Endothelial cell of umbilical vein (primary cell): ENCODE results near the gene STRBP. TPM values are rescaled to one million over a fixed set of nuclear protein-coding genes. Genes with fewer than 3 reads are reported as not detected.

Experiments used
- BruUV-seq: library from RNA; stranded (reverse); fragments of 400-500 nt; replicated peaks from 2 replicates; lab custom pipeline; 2021; lab: Mats Ljungman, UMichigan
- CTCF ChIA-PET: fragments of 300-600, 350-600 bp; sonication (Branson Sonifier 250); formaldehyde crosslinking; loops from one replicate; lab custom pipeline; 2021; ENCODE audit warnings: antibody characterized with exemption, inconsistent platforms; lab: Charles Lee
- POLR2A ChIA-PET: fragments of 300-600, 350-600 bp; sonication (Branson Sonifier 250); formaldehyde crosslinking; loops from one replicate; lab custom pipeline; 2021; ENCODE audit warnings: antibody characterized with exemption, inconsistent platforms; lab: Charles Lee
- DNase-seq: peaks from one replicate; pipeline ENCODE4 v3.0.0-alpha.2; 2011; ENCODE audit warnings: low read depth, low spot score
- FAIRE-seq: peaks from 2 replicates; lab custom pipeline; 2011; peaks lifted over from hg19 to GRCh38; lab: Jason Lieb, UNC
- H2AFZ ChIP-seq: 2 replicates; pipeline ENCODE4 v1.6.0; 2012; ENCODE audit warnings: low read depth, low read length, control low read depth, inconsistent platforms
- H3K27ac ChIP-seq: 2 replicates; pipeline ENCODE4 v1.5.1; 2011; ENCODE audit warnings: low read depth, mild to moderate bottlenecking, control low read depth, low read length, moderate library complexity; ENCODE audit not compliant: insufficient read depth
- H3K27me3 ChIP-seq, 2 experiments: 2 replicates each; pipeline versions ENCODE4 v1.6.0 to v1.6.1; 2011; ENCODE audit warnings: low read length in 2 of 2, mixed read lengths in 1 of 2; ENCODE audit not compliant: control insufficient read depth in 2 of 2, insufficient read depth in 2 of 2
- H3K36me3 ChIP-seq, 2 experiments: 2 replicates in 1 of 2; 3 replicates in 1 of 2; pipeline ENCODE4 v1.5.1; 2011; ENCODE audit warnings: low read length in 2 of 2, mild to moderate bottlenecking in 1 of 2, moderate library complexity in 1 of 2; ENCODE audit not compliant: control insufficient read depth in 2 of 2, insufficient read depth in 2 of 2; ENCODE audit errors: extremely low read depth in 1 of 2
- H3K4me1 ChIP-seq: 3 replicates; pipeline ENCODE4 v1.5.1; 2011; ENCODE audit warnings: mild to moderate bottlenecking, low read length; ENCODE audit not compliant: control insufficient read depth, insufficient read depth; ENCODE audit errors: extremely low read depth
- H3K4me2 ChIP-seq: 2 replicates; pipeline ENCODE4 v1.6.1; 2011; ENCODE audit warnings: low read length, control low read depth, mixed read lengths; ENCODE audit not compliant: insufficient read depth
- H3K4me3 ChIP-seq, 3 experiments: fragments of 200-600 bp in 1 of 3; sonication (generic), shearing (Covaris generic) in 1 of 3; replicated peaks in 1 of 3; 2 replicates each; pipeline ENCODE4 v1.5.1; 2011 to 2016; ENCODE audit warnings: control low read depth in 3 of 3, low read length in 3 of 3, mild to moderate bottlenecking in 2 of 3, inconsistent platforms in 1 of 3, low read depth in 1 of 3, moderate library complexity in 1 of 3; ENCODE audit not compliant: insufficient read depth in 1 of 3
- H3K79me2 ChIP-seq: 2 replicates; pipeline ENCODE4 v1.6.0; 2012; ENCODE audit warnings: low read length, inconsistent platforms; ENCODE audit not compliant: control insufficient read depth, insufficient read depth
- H3K9ac ChIP-seq: replicated peaks from 2 replicates; pipeline ENCODE3; 2011; ENCODE audit warnings: low read length, control low read depth; ENCODE audit not compliant: insufficient read depth; ENCODE audit errors: extremely low read depth
- H3K9me1 ChIP-seq: replicated peaks from 3 replicates; pipeline ENCODE4 v1.6.0; 2011; ENCODE audit warnings: mild to moderate bottlenecking, low read length; ENCODE audit not compliant: control insufficient read depth, insufficient read depth; ENCODE audit errors: extremely low read depth
- H3K9me3 ChIP-seq: replicated peaks from 2 replicates; pipeline ENCODE4 v1.5.1; 2012; ENCODE audit warnings: low read length, inconsistent platforms; ENCODE audit not compliant: control insufficient read depth, insufficient read depth
- H4K20me1 ChIP-seq: replicated peaks from 2 replicates; pipeline ENCODE3; 2011; ENCODE audit warnings: mild to moderate bottlenecking, low read length; ENCODE audit not compliant: control insufficient read depth, insufficient read depth; ENCODE audit errors: extremely low read depth
- CTCF ChIP-seq, 2 donors: IDR thresholded peaks; 1 replicate in 1 of 2; 2 replicates in 1 of 2; pipeline ENCODE4 v1.5.1; 2011; ENCODE audit warnings: low read length in 2 of 2, mild to moderate bottlenecking in 2 of 2, moderate library complexity in 2 of 2, control low read depth in 1 of 2, inconsistent platforms in 1 of 2, low read depth in 1 of 2; ENCODE audit not compliant: insufficient read depth in 1 of 2; ENCODE audit errors: extremely low read depth in 1 of 2
- EZH2 ChIP-seq: IDR thresholded peaks from 2 replicates; pipeline ENCODE4 v1.6.1; 2012; ENCODE audit warnings: borderline replicate concordance, low read depth, mild to moderate bottlenecking, moderate library complexity, low read length, inconsistent platforms; ENCODE audit not compliant: severe bottlenecking
- FOS ChIP-seq: IDR thresholded peaks from 2 replicates; pipeline ENCODE4 v1.6.1; 2011; ENCODE audit warnings: mild to moderate bottlenecking, low read length, moderate library complexity, borderline replicate concordance; ENCODE audit not compliant: insufficient read depth
- GATA2 ChIP-seq: IDR thresholded peaks from 2 replicates; pipeline ENCODE4 v1.7.0; 2011; ENCODE audit warnings: low read depth, mild to moderate bottlenecking, moderate library complexity, mixed read lengths, low read length; ENCODE audit not compliant: insufficient read length, insufficient read depth
- JUN ChIP-seq: IDR thresholded peaks from 2 replicates; pipeline ENCODE4 v1.6.1; 2011; ENCODE audit warnings: borderline replicate concordance, low read depth; ENCODE audit not compliant: insufficient read length, insufficient read depth
- MYC ChIP-seq: IDR thresholded peaks from one replicate; pipeline ENCODE4 v1.6.1; 2011; ENCODE audit warnings: mild to moderate bottlenecking, low read depth, low read length
- POLR2A ChIP-seq: IDR thresholded peaks from 2 replicates; pipeline ENCODE4 v1.6.1; 2012; ENCODE audit warnings: low read depth, mild to moderate bottlenecking, control low read depth, low read length
- POLR2AphosphoS5 ChIP-seq: IDR thresholded peaks from 2 replicates; pipeline ENCODE4 v1.6.1; 2012; ENCODE audit warnings: low read depth, mild to moderate bottlenecking, control low read depth, low read length, moderate library complexity; ENCODE audit not compliant: insufficient read depth
- dilution Hi-C: fragments of 300-500 bp; cut with MboI; formaldehyde crosslinking; loops from one replicate; pipeline ENCODE4 v1.15.0; 2019; ENCODE audit warnings: low sequenced_read_pairs; ENCODE audit not compliant: extremely low pct_ligation_motif_present
- intact Hi-C: fragments of 100-400 bp; cut with micrococcal nuclease; formaldehyde crosslinking; loops from one replicate; pipeline ENCODE4 v1.10.0; 2022
- polyA plus RNA-seq, 4 experiments: library from polyadenylated mRNA; depleted of rRNA in 3 of 4; stranded (reverse) in 3 of 4; unstranded in 1 of 4; fragments of >200 nt; gene quantifications; 2 replicates each; pipeline versions ENCODE4 v1.2.1 to v1.2.3, GENCODE V29; 2011 to 2012; ENCODE audit warnings: missing spikeins in 1 of 4
- total RNA-seq: library from RNA; stranded (reverse); gene quantifications from 2 replicates; pipeline ENCODE4 v1.2.3, GENCODE V29; 2021
- TF ChIP-seq, protein P1 (sequence below): IDR thresholded peaks from 2 replicates; pipeline ENCODE4 v1.6.1; 2011; ENCODE audit not compliant: insufficient read depth, insufficient read length

The STRBP gene
- total and polyA plus RNA-seq, 2 donors (not counting 3 experiments of a cell fraction or from before 2014, with no cell fraction given): 7.7 to 15.4 TPM

DNA sequence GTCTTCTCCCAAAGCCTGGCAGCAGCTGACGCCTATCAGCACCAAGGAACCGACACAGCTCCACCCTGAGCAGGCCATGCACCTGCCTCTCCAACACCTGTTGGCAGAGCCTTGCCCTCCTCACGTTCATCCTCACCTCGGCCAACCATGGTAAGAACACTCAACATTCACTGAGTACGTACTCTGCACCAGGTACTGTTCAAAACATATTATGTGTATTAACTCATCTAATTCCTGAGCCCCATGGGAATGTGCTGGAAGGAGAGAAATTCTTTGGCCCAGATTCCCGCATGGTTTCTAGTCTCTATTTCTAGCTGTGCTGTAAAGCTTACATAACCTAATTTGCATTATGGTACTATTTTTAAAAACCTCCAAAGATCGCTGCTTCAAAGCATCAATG is 148.8 kb downstream of the STRBP start:
- Histone ChIP-seq H4K20me1 (no peaks in the 10 kb centered on the region), H3K27ac (no peak overlapping the region), H2AFZ (no peak overlapping the region), H3K4me2 (no peak overlapping the region), H3K4me3 (no peak overlapping the region), H3K9me1 (no peaks in the 10 kb centered on the region), H3K9me3 (no peaks in the 10 kb centered on the region), H3K9ac (no peak overlapping the region), H3K79me2 (no peaks in the 10 kb centered on the region), H3K4me1 (no peaks in the 10 kb centered on the region), H3K27me3 (no peaks in the 10 kb centered on the region), H3K36me3 (no peaks in the 10 kb centered on the region)
- ChIA-PET POLR2A (no interaction called here), CTCF (interaction anchor here (1.0 to 1.8 kb wide), 3 partner anchors 18 to 127 kb away, joined by 3 to 4 read pairs (median 4); no protein-coding TSS in a partner anchor)
- FAIRE-seq: no peak
- DNase-seq: no peak
- BruUV-seq: no TSS peak
- intact Hi-C loops (no loop called here), dilution Hi-C loops (no loop called here)
- no peak for TF ChIP-seq FOS
- no peak for TF ChIP-seq MYC
- TF ChIP-seq CTCF (IDR thresholded peaks at IDR 0.05; ENCODE audit: extremely low read depth in 1 of 2, insufficient read depth in 1 of 2, low read depth in 1 of 2, low read length in 2 of 2): no peak
- TF ChIP-seq EZH2: no peak
- TF ChIP-seq POLR2A: no peak
- no peak for TF ChIP-seq POLR2AphosphoS5
- no peak for TF ChIP-seq GATA2
- TF ChIP-seq, protein P1, sequence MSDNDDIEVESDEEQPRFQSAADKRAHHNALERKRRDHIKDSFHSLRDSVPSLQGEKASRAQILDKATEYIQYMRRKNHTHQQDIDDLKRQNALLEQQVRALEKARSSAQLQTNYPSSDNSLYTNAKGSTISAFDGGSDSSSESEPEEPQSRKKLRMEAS: no peak
- no peak for TF ChIP-seq JUN
